Endodermal cell (in vitro differentiated cells): ENCODE data around the gene EFHC1. TPM values are rescaled to one million over a fixed set of nuclear protein-coding genes. Genes with fewer than 3 reads are reported as not detected.

Source experiments
- DNase-seq: peaks from one replicate; pipeline ENCODE4 v3.0.0-alpha.2; 2017
- H3K27ac ChIP-seq: 2 replicates; pipeline ENCODE4 v1.5.1; 2013; ENCODE audit warnings: mild to moderate bottlenecking, low read depth, low read length, moderate library complexity
- H3K27me3 ChIP-seq: 2 replicates; pipeline ENCODE4 v1.6.1; 2013; ENCODE audit warnings: mild to moderate bottlenecking, low read length, moderate library complexity; ENCODE audit not compliant: insufficient read depth, control insufficient read depth, poor library complexity, severe bottlenecking
- H3K36me3 ChIP-seq: 2 replicates; pipeline ENCODE4 v1.7.0; 2013; ENCODE audit warnings: mild to moderate bottlenecking, low read length, moderate library complexity; ENCODE audit not compliant: control insufficient read depth, insufficient read depth
- H3K4me1 ChIP-seq: one replicate; pipeline ENCODE4 v1.7.0; 2013; ENCODE audit warnings: low read length; ENCODE audit not compliant: control insufficient read depth, insufficient read depth
- H3K4me3 ChIP-seq: 2 replicates; pipeline ENCODE4 v1.5.1; 2013; ENCODE audit warnings: mild to moderate bottlenecking, low read length, moderate library complexity
- H3K9ac ChIP-seq: 2 replicates; pipeline ENCODE4 v1.6.1; 2013; ENCODE audit warnings: mild to moderate bottlenecking, low read length, moderate library complexity; ENCODE audit not compliant: poor library complexity, severe bottlenecking; ENCODE audit errors: extremely low read depth
- H3K9me3 ChIP-seq: 2 replicates; pipeline ENCODE4 v1.6.1; 2013; ENCODE audit warnings: mild to moderate bottlenecking, low read length, moderate library complexity; ENCODE audit not compliant: control insufficient read depth
- H3K27ac Mint-ChIP-seq: 2 replicates; pipeline ENCODE4 v1.8.0; 2020; ENCODE audit warnings: mixed read lengths
- H3K27me3 Mint-ChIP-seq: 2 replicates; pipeline ENCODE4 v1.8.0; 2021; ENCODE audit warnings: mild to moderate bottlenecking, mixed read lengths; ENCODE audit not compliant: insufficient read depth
- H3K36me3 Mint-ChIP-seq: 2 replicates; pipeline ENCODE4 v1.8.0; 2020; ENCODE audit warnings: low read depth, mixed read lengths
- H3K4me1 Mint-ChIP-seq: 2 replicates; pipeline ENCODE4 v1.8.0; 2020; ENCODE audit warnings: mixed read lengths
- H3K4me3 Mint-ChIP-seq: 2 replicates; pipeline ENCODE4 v1.8.0; 2020; ENCODE audit warnings: mild to moderate bottlenecking, moderate library complexity, mixed read lengths
- H3K9me3 Mint-ChIP-seq: 2 replicates; pipeline ENCODE4 v1.8.0; 2020; ENCODE audit warnings: mild to moderate bottlenecking, mixed read lengths
- WGBS, 2 experiments: methylation state at CpG; one replicate each; pipeline versions ENCODE4 v1.1.5 to v1.1.7; 2013; ENCODE audit warnings: missing lambda C conversion rate in 2 of 2, mixed read lengths in 1 of 2; ENCODE audit not compliant: insufficient coverage in 1 of 2, insufficient read length in 1 of 2; 5-methylcytosine and 5-hydroxymethylcytosine counted together
- total RNA-seq, 2 donors: library from RNA; stranded (reverse); fragmentation: NEBNext Ultra II Directional in 1 of 2; extraction: Animal tissue kit (Norgen Biotek cat#: 25700) in 1 of 2; gene quantifications; 2 replicates in 1 of 2; 3 replicates in 1 of 2; pipeline ENCODE4 v1.2.1, GENCODE V29; 2021
- TF ChIP-seq, protein P1 (sequence below): fragments of 200-600 bp; sonication (generic); conservative IDR thresholded peaks from 2 replicates; pipeline ENCODE4 v1.5.0; 2021; ENCODE audit warnings: antibody characterized with exemption, mild to moderate bottlenecking

Gene EFHC1
- total RNA-seq, 2 donors from 2014 or later = 26.4 to 46.4 TPM

DNA sequence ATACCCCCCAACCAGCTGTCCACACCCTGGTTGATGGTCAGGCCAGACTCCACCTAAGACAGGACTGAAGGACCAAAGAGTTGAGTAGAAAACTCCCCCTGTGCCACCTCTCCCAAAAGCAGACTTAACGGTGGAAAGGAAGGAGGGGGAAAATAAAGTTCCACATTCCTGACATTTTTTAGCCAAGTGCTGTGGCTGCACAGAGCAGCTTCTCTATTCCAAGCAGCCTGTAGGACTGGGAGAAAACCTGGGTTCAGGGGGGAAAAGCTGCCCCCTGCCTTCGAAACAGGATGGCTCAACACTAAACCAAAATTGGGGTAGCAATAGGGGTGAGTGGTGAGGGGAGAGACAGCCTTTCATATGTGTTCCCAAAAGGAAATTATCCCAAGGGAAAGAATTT, 153.2 kb downstream of the EFHC1 start:
- TF ChIP-seq, protein P1, sequence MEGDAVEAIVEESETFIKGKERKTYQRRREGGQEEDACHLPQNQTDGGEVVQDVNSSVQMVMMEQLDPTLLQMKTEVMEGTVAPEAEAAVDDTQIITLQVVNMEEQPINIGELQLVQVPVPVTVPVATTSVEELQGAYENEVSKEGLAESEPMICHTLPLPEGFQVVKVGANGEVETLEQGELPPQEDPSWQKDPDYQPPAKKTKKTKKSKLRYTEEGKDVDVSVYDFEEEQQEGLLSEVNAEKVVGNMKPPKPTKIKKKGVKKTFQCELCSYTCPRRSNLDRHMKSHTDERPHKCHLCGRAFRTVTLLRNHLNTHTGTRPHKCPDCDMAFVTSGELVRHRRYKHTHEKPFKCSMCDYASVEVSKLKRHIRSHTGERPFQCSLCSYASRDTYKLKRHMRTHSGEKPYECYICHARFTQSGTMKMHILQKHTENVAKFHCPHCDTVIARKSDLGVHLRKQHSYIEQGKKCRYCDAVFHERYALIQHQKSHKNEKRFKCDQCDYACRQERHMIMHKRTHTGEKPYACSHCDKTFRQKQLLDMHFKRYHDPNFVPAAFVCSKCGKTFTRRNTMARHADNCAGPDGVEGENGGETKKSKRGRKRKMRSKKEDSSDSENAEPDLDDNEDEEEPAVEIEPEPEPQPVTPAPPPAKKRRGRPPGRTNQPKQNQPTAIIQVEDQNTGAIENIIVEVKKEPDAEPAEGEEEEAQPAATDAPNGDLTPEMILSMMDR = no peak
- 0 to 35% methylated on average over 1 to 2 of the region's 2 CpGs for WGBS, 2 experiments

More for the DNA sequence above, 153.2 kb downstream of the EFHC1 start:
- Mint-ChIP-seq H3K27ac (peak overlapping the region; percentile 50), H3K9me3 (no peaks in the 10 kb centered on the region), H3K27me3 (no peaks in the 10 kb centered on the region), H3K4me1 (peaks cover 64% of the 10 kb centered on the region), H3K4me3 (no peak overlapping the region), H3K36me3 (no peaks in the 10 kb centered on the region)
- peak overlapping the region; percentile 49 for H3K27ac ChIP-seq
- DNase-seq = peak; percentile 62
- H3K27me3 ChIP-seq = no peaks in the 10 kb centered on the region
- peaks cover 20% of the 10 kb centered on the region for H3K4me1 ChIP-seq
- H3K36me3 ChIP-seq = no peaks in the 10 kb centered on the region
- no peak overlapping the region for H3K4me3 ChIP-seq
- no peaks in the 10 kb centered on the region for H3K9me3 ChIP-seq
- no peak overlapping the region for H3K9ac ChIP-seq

Other genes with a start within 250 kb of the EFHC1 start
- gene IL17A, start 234.0 kb upstream of the EFHC1 start, total RNA-seq = not detected
- gene IL17F, start 175.8 kb upstream of the EFHC1 start, total RNA-seq = not detected
- 100 to 1,000 TPM; 168 to 172 TPM for gene MCM3, start 135.6 kb upstream of the EFHC1 start, total RNA-seq
- 1 to 10 TPM; 5.9 to 6.7 TPM for gene PAQR8, start 58.2 kb upstream of the EFHC1 start, total RNA-seq
- gene TRAM2, start 156.7 kb downstream of the EFHC1 start, total RNA-seq = 10 to 100 TPM; 16.9 to 20.5 TPM